HepG2 (cell line): ENCODE measurements around the gene UAP1L1. TPM values are rescaled to one million over a fixed set of nuclear protein-coding genes. Genes with fewer than 3 reads are reported as not detected.

ENCODE experiments used
- AGO2 ChIP-seq: fragments of 200-400 bp; formaldehyde crosslinking; optimal IDR thresholded peaks from 2 replicates; pipeline ENCODE3; 2017; ENCODE audit warnings: mild to moderate bottlenecking, low read depth, low read length, moderate library complexity
- DZIP1 ChIP-seq: sonication (generic); formaldehyde crosslinking; IDR thresholded peaks from 2 replicates; pipeline ENCODE4 v1.5.0; 2020; ENCODE audit warnings: mild to moderate bottlenecking, missing genetic modification reagents
- GZF1 ChIP-seq: sonication (generic); formaldehyde crosslinking; IDR thresholded peaks from 2 replicates; pipeline ENCODE4 v1.5.1; 2020; ENCODE audit warnings: mild to moderate bottlenecking, missing genetic modification reagents
- MYC ChIP-seq: sonication (generic); formaldehyde crosslinking; IDR thresholded peaks from 2 replicates; pipeline ENCODE4 v1.9.0; 2021; ENCODE audit warnings: missing genetic modification reagents, borderline replicate concordance
- REPIN1 ChIP-seq: sonication (generic); formaldehyde crosslinking; IDR thresholded peaks from 2 replicates; pipeline ENCODE4 v1.8.0; 2022; ENCODE audit warnings: missing genetic modification reagents, low read depth, mild to moderate bottlenecking, borderline replicate concordance
- ZMAT3 ChIP-seq: sonication (generic); formaldehyde crosslinking; conservative IDR thresholded peaks from 2 replicates; pipeline ENCODE4 v1.7.0; 2021; ENCODE audit warnings: missing genetic modification reagents
- ZNF281 ChIP-seq: sonication (generic); formaldehyde crosslinking; IDR thresholded peaks from 2 replicates; pipeline ENCODE4 v1.4.0; 2020; ENCODE audit warnings: missing genetic modification reagents, borderline replicate concordance
- ZNF629 ChIP-seq: sonication (generic); formaldehyde crosslinking; conservative IDR thresholded peaks from 2 replicates; pipeline ENCODE4 v1.5.0; 2020; ENCODE audit warnings: missing genetic modification reagents
- polyA plus RNA-seq, 8 experiments: library from polyadenylated mRNA; depleted of rRNA in 3 of 8; stranded (reverse) in 7 of 8; unstranded in 1 of 8; fragments of >200 nt; fragmentation: Illumina TruSeq in 4 of 8; extraction: Trizol in 4 of 8; gene quantifications; 2 replicates each; pipeline versions ENCODE4 v1.2.1 to v1.2.3, GENCODE V29; 2011 to 2016; ENCODE audit warnings: low read depth in 4 of 8, missing spikeins in 1 of 8, mixed read lengths in 1 of 8; ENCODE audit not compliant: insufficient read depth in 1 of 8
- total RNA-seq, 5 experiments: library from RNA; depleted of rRNA; stranded (reverse); fragments of >200 nt; fragmentation: Illumina TruSeq; extraction: Trizol; gene quantifications; 2 replicates each; pipeline ENCODE4 v1.2.3, GENCODE V29; 2016; ENCODE audit warnings: low read depth in 1 of 5
- TF ChIP-seq, protein P1 (sequence below): sonication (generic); formaldehyde crosslinking; IDR thresholded peaks from 2 replicates; pipeline ENCODE4 v1.5.0; 2020; ENCODE audit warnings: mild to moderate bottlenecking, missing genetic modification reagents
- TF ChIP-seq, protein P2 (sequence below): sonication (generic); formaldehyde crosslinking; IDR thresholded peaks from 2 replicates; pipeline ENCODE4 v1.4.0; 2020; ENCODE audit warnings: mild to moderate bottlenecking, missing genetic modification reagents
- TF ChIP-seq, protein P3 (sequence below): sonication (generic); formaldehyde crosslinking; IDR thresholded peaks from 2 replicates; pipeline ENCODE4 v1.5.0; 2020; ENCODE audit warnings: mild to moderate bottlenecking, missing genetic modification reagents, borderline replicate concordance

UAP1L1 gene
- total and polyA plus RNA-seq, 2 of the 13 experiments (the other 11 are each of a cell fraction or from before 2014, with no cell fraction given): 5.4 to 6.4 TPM

GRCh38 chr9:137068539-137069507 is 8.5 kb upstream of the UAP1L1 start (continued):
- TF ChIP-seq, protein P1, sequence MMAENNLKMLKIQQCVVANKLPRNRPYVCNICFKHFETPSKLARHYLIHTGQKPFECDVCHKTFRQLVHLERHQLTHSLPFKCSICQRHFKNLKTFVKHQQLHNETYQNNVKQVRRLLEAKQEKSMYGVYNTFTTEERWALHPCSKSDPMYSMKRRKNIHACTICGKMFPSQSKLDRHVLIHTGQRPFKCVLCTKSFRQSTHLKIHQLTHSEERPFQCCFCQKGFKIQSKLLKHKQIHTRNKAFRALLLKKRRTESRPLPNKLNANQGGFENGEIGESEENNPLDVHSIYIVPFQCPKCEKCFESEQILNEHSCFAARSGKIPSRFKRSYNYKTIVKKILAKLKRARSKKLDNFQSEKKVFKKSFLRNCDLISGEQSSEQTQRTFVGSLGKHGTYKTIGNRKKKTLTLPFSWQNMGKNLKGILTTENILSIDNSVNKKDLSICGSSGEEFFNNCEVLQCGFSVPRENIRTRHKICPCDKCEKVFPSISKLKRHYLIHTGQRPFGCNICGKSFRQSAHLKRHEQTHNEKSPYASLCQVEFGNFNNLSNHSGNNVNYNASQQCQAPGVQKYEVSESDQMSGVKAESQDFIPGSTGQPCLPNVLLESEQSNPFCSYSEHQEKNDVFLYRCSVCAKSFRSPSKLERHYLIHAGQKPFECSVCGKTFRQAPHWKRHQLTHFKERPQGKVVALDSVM: 0 out of 2 replicates have a peak, but pooled peaks have one; percentile 9
- TF ChIP-seq ZNF281 (CRISPR knock-in tag) (no peak), AGO2 (peak; percentile 0), MYC (peak; percentile 36; the same call in 1 of the 2 replicates), ZMAT3 (0 out of 2 replicates have a peak, but pooled peaks have one; percentile 42), ZNF629 (CRISPR knock-in tag) (no peak), REPIN1 (CRISPR knock-in tag) (no peak), GZF1 (CRISPR knock-in tag) (no peak), DZIP1 (CRISPR knock-in tag) (peak; percentile 54; the same call in 1 of the 2 replicates)
- TF ChIP-seq, protein P2, sequence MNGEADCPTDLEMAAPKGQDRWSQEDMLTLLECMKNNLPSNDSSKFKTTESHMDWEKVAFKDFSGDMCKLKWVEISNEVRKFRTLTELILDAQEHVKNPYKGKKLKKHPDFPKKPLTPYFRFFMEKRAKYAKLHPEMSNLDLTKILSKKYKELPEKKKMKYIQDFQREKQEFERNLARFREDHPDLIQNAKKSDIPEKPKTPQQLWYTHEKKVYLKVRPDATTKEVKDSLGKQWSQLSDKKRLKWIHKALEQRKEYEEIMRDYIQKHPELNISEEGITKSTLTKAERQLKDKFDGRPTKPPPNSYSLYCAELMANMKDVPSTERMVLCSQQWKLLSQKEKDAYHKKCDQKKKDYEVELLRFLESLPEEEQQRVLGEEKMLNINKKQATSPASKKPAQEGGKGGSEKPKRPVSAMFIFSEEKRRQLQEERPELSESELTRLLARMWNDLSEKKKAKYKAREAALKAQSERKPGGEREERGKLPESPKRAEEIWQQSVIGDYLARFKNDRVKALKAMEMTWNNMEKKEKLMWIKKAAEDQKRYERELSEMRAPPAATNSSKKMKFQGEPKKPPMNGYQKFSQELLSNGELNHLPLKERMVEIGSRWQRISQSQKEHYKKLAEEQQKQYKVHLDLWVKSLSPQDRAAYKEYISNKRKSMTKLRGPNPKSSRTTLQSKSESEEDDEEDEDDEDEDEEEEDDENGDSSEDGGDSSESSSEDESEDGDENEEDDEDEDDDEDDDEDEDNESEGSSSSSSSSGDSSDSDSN (CRISPR knock-in tag): 0 out of 2 replicates have a peak, but pooled peaks have one; percentile 0
- TF ChIP-seq, protein P3, sequence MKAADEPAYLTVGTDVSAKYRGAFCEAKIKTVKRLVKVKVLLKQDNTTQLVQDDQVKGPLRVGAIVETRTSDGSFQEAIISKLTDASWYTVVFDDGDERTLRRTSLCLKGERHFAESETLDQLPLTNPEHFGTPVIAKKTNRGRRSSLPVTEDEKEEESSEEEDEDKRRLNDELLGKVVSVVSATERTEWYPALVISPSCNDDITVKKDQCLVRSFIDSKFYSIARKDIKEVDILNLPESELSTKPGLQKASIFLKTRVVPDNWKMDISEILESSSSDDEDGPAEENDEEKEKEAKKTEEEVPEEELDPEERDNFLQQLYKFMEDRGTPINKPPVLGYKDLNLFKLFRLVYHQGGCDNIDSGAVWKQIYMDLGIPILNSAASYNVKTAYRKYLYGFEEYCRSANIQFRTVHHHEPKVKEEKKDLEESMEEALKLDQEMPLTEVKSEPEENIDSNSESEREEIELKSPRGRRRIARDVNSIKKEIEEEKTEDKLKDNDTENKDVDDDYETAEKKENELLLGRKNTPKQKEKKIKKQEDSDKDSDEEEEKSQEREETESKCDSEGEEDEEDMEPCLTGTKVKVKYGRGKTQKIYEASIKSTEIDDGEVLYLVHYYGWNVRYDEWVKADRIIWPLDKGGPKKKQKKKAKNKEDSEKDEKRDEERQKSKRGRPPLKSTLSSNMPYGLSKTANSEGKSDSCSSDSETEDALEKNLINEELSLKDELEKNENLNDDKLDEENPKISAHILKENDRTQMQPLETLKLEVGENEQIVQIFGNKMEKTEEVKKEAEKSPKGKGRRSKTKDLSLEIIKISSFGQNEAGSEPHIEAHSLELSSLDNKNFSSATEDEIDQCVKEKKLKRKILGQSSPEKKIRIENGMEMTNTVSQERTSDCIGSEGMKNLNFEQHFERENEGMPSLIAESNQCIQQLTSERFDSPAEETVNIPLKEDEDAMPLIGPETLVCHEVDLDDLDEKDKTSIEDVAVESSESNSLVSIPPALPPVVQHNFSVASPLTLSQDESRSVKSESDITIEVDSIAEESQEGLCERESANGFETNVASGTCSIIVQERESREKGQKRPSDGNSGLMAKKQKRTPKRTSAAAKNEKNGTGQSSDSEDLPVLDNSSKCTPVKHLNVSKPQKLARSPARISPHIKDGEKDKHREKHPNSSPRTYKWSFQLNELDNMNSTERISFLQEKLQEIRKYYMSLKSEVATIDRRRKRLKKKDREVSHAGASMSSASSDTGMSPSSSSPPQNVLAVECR (CRISPR knock-in tag): peak; percentile 52
